Measurements from ENCODE around the gene MFRP.

DNA sequence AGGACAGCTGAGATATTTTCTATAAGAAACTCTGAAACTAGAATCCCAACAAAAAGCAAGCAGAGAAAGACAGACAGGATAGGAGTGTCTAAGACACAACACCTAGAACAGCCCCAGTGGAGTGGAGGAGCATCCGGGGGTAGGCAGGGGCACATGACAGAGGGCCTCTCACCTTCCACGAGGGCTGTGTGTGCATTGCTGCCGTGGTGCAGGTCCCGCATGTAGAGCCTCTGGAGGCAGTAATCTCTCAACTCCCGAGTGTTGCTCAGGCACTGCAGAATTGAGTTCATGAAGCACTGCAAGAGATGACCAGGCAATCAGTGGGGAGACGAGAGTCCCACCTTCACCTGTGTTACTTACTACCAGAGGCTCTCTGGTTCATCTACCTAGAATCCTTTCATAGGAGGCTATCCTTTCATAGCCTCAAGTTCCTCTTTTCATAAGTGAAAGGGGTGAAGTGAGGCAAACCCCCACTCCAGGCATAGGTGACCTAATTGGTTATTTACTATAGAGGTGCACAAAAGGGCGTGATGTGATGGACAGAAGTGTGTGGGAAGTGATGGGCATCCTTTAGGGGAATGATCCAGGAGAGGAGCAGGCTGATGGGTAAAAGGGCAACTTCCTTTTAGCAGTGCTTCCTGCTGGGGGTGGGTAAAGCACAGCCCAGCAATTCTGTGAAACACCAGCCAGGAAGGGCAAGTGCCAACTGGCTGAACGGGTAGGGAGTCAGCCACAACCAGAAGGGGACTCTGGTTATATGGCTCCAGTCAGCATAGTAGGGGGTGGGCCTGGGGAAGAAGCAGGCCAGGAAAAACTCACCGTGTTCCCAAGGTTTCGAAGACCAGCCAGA is 13.1 kb upstream of the MFRP start:
- no peak for TF ChIP-seq POLR2AphosphoS5 (IDR thresholded peaks at IDR 0.05; ENCODE audit: low read depth, low read length)
- TF ChIP-seq TAF1 (IDR thresholded peaks at IDR 0.05; ENCODE audit: borderline replicate concordance, low read depth, low read length): no peak
- TF ChIP-seq POLR2A (IDR thresholded peaks at IDR 0.05; ENCODE audit: low read depth, low read length): no peak
